ENCODE measurements around the gene PSME4.
"Not testable (repeated sequence)": the region's sequence is repeated elsewhere in the genome, so short reads cannot be mapped to it uniquely, and the experiment has no call there.

The PSME4 gene

GRCh38 chr2:53886406-53887280, 84.2 kb downstream of the PSME4 start:
- no peak for DNase-seq (ENCODE audit: low read depth)

GRCh38 chr2:53884883-53885282, 85.9 kb downstream of the PSME4 start:
- DNase-seq (ENCODE audit: low read depth): no peak

GRCh38 chr2:53881986-53882385, 88.8 kb downstream of the PSME4 start:
- DNase-seq (ENCODE audit: low read depth): no peak

GRCh38 chr2:53881360-53881759, 89.4 kb downstream of the PSME4 start:
- DNase-seq (ENCODE audit: low read depth): no peak

- peak; percentile 48 for DNase-seq (ENCODE audit: low read depth)
These were observed 90.0 kb downstream of the PSME4 start for GRCh38 chr2:53880756-53881155.

- no peak for DNase-seq (ENCODE audit: low read depth)
These were observed 93.2 kb downstream of the PSME4 start for GRCh38 chr2:53877556-53877955.

GRCh38 chr2:53877112-53877511, 93.7 kb downstream of the PSME4 start:
- DNase-seq (ENCODE audit: low read depth): no peak

- DNase-seq (ENCODE audit: low read depth): no peak
These were observed 96.3 kb downstream of the PSME4 start for GRCh38 chr2:53874401-53874950.

- no peak for DNase-seq (ENCODE audit: low read depth)
These were observed 103.0 kb downstream of the PSME4 start for GRCh38 chr2:53867773-53868172.

- DNase-seq (ENCODE audit: low read depth): no peak
These were observed 103.6 kb downstream of the PSME4 start for GRCh38 chr2:53867169-53867568.

GRCh38 chr2:53865962-53866361, 104.8 kb downstream of the PSME4 start:
- DNase-seq (ENCODE audit: low read depth): no peak

GRCh38 chr2:53865264-53865663, 105.5 kb downstream of the PSME4 start:
- no peak for DNase-seq (ENCODE audit: low read depth)

GRCh38 chr2:53863538-53864227, 107.1 kb downstream of the PSME4 start:
- DNase-seq (ENCODE audit: low read depth): no peak

GRCh38 chr2:53861824-53862223, 109.0 kb downstream of the PSME4 start:
- no peak for DNase-seq (ENCODE audit: low read depth)

- no peak for DNase-seq (ENCODE audit: low read depth)
These were observed 111.3 kb downstream of the PSME4 start, which contains the start of gene GPR75 for GRCh38 chr2:53859206-53860181. GPR75 (minus strand) TSS chr2:53859967; CDS start chr2:53854756, 5,211 bp downstream.

GRCh38 chr2:53856272-53856671, 114.5 kb downstream of the PSME4 start:
- no peak for DNase-seq (ENCODE audit: low read depth)

GRCh38 chr2:53854678-53855077, 116.1 kb downstream of the PSME4 start:
- no peak for DNase-seq (ENCODE audit: low read depth)

- no peak for DNase-seq (ENCODE audit: low read depth)
These were observed 118.3 kb downstream of the PSME4 start for GRCh38 chr2:53852532-53852931.

GRCh38 chr2:53851052-53851757, 119.6 kb downstream of the PSME4 start:
- DNase-seq (ENCODE audit: low read depth): not testable (repeated sequence)

- DNase-seq (ENCODE audit: low read depth): no peak
These were observed 122.7 kb downstream of the PSME4 start for GRCh38 chr2:53848062-53848461.

GRCh38 chr2:53843595-53843994, 127.2 kb downstream of the PSME4 start:
- no peak for DNase-seq (ENCODE audit: low read depth)

Data from non-pigmented ciliary epithelial cell (primary cell).